Stimulated activated CD4-positive, alpha-beta T cell treated with anti-CD3 and anti-CD28 coated beads, Interleukin-4, amount 100 ng/mL, for 48 hours (primary cell): Measurements from ENCODE around the gene WWP2.
"Not testable (repeated sequence)": the region's sequence is repeated elsewhere in the genome, so short reads cannot be mapped to it uniquely, and the experiment has no call there.

Source experiments
- DNase-seq, 2 donors: peaks; one replicate each; pipeline ENCODE4 v3.0.0-alpha.2; 2020; ENCODE audit warnings: low read depth in 2 of 2

Gene WWP2

DNA sequence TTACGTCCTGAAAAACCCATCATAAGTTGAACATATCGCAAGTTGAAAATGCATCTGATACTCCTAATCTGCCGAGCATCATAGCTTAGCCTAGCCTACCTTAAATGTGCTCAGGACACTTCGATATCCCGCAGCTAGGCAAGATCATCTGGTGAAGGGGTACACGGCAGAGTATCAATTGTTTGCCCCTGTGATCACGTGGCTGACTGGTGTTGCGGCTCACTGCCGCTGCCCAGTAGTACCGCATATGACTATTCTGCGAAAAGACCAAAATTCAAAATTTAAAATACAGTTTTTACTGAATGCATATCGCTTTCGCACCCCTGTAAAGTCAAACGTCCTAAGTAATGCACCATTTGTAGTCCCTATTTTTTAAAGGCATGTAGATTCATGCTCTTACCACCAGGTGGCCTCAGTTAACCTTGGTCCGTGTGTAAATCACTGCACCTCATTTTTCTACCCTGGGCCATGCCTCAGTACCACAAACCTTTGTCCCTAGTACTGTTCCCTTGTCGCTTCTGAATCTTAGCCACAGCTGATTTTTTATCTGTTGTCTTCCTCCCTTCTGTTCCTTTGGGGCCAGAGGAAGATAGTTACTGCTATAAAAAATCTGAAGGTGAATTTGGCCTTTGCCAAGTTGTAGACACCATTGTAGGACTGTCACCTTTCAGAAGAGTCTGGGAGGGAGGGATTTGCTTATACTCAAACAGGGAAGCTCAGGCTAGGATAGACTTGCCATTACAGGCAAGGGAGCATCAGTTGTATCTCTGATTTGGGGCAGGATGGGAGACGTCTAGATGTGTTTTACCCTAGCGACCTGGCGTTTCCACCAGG, 34.4 kb downstream of the WWP2 start:
- peak in 1 of 2 donors; percentile 5 for DNase-seq

DNA sequence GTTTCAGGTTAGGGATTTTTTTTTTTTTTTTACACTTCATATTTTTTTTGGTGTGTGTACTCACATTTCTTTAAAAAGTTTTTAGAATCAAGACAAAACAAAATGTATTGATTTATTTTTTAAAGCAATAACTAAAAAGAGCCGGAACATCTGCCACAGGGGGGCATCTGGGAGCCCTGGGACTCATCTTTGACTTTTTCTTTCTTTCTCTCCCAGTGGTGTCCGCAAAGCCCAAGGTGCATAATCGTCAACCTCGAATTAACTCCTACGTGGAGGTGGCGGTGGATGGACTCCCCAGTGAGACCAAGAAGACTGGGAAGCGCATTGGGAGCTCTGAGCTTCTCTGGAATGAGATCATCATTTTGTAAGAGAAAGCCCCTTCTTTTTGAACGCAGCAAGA, 36.3 kb downstream of the WWP2 start:
- DNase-seq = no peak

DNA sequence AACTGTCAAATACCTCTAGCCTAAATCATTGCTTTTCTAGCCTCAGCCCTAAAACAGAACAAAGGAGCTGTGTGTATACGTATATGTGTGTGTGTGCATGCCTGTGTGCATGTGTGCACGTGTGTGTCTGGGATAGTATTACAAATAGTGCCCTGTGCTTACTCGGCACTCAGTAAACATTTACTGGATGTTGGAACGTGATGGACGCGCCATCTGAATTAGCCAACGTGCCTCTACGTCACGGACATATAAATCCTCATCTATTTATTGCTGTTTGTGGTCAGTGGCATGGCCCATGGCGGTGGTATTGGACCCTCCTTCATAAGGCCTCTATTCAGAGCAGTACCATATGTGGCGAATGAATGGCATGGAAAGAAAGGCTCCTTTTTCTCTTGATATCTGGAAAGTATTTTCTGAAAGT, 37.5 kb downstream of the WWP2 start:
- no peak for DNase-seq

DNA sequence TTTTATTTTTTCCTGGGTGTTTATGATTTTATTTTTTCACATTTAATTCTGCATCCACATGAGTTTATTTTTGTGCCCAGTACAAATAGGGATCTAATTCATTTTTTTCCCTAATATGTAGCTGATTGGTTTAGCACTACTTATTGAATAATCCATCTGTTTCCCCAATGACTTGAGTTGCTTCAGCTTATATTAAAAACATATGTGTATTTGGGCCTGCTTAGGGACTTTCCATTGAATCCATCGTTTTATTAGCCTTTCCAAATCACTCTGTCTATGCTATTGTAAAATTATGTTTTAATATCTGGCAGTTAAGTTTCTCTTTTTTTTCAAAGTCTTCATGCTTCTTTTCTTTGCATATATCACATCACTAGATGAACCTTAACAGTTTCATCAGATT, 42.2 kb downstream of the WWP2 start:
- DNase-seq = no peak

DNA sequence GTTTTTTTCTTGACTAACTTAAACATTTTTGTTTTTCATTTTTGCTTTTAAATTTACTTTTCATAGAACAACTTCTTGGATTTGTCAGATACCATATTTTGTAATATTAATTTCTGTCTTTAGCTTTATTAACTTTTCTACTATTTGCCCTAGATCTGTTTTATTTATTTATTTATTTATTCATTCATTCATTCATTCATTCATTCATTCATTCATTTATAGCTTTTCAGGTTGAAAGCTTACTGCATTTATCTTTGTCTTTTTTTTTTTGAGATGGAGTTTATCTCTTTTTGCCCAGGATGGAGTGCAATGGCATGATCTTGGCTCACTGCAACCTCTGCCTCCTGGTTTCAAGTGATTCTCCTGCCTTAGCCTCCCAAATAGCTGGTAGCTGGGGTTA, 44.6 kb downstream of the WWP2 start:
- DNase-seq = not testable (repeated sequence)

DNA sequence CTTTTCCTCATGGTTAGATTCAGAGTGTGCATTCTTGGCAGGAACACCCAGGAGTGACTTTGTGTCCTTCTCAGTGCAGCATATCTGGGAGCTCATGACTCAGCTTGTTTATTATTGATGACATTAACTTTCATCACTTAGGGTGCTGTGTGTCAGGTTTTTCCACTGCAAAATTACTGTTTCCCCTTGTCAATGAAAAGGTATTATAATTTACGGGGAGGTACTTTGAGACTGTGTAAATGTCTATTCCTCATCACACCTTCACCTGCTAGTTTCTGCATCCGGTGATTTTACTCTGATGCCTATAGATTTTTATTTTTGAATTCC, 50.5 kb downstream of the WWP2 start:
- no peak for DNase-seq

DNA sequence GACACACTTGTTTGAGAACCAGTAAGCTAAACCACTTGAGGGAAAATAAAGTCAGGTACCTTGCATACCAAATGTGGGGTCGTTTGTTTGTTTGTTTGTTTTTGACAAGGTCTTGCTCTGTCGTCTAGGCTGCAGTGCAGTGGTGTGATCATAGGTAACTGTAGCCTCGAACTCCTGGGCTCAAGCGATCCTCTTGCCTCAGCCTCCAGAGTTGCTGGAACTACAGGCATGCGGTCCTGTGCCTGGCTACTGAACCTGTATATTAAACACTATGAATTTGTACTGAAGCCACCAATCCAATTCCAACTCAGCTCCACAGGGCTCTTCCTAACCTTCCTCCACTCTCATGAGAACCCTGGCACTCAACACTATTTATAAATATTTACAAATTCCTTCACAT, 51.9 kb downstream of the WWP2 start:
- no peak for DNase-seq

DNA sequence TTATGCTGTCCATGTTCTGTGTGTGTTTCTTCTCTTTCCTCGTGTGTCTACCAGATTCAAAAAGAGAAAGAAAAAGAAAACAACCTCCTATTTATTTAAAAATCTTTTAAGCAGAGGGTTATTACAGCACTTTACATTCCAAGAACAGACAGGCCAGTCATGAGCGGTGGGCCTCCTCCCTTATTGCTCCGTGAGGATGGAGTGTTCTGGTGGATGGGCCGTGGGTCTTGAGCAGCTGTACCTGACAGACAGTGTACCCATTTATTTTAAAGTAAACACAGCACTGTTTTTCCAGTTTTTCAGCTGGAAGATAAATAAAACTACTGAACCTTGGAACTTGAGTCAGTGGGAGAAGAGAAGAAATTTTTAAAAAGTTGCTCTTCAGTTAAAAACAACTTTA, 52.4 kb downstream of the WWP2 start:
- no peak for DNase-seq

DNA sequence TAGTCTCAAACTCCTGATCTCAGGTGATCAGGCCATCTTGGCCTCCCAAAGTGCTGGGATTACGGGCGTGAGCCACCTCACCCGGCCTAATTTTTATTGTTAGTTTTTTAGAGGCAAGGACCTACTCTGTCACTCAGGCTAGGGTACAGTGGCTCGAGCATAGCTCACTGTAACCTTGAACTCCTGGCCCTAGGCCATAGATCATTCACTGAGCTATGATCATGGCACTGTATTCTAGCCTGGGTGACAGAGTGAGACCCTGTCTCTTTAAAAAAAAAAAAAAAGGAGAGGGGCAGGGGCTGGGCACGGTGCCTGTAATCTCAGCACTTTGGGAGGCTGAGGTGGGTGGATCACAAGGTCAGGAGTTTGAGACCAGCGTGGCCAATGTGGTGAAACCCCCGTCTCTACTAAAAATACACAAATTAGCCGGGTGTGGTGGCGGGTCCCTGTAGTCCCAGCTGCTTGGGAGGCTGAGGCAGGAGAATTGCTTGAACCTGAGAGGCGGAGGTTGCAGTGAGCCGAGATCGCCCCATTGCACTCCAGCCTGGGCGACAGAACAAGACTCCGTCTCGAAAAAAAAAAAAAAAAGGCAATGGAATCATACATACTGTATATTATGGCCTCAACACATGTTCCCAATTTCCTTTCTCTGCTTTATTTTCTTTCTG, 53.2 kb downstream of the WWP2 start:
- DNase-seq = not testable (repeated sequence)

DNA sequence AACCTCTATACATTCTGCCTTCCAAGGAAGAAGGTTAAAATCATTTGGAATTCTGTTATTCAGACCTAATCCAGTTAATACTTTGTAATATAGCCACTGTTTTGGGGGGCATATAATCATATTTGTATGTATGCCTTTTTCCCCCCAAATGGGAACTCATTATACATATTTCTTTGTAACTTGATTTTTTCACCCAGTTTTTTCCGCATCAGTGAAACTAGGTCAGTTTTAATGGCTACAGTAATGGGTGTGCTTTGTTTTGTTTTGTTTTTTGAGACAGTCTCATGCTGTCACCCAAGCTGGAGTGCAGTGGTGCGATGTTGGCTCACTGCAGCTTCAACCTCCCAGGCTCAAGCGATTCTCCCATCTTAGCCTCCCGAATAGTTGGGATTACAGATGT, 54.9 kb downstream of the WWP2 start:
- no peak for DNase-seq

DNA sequence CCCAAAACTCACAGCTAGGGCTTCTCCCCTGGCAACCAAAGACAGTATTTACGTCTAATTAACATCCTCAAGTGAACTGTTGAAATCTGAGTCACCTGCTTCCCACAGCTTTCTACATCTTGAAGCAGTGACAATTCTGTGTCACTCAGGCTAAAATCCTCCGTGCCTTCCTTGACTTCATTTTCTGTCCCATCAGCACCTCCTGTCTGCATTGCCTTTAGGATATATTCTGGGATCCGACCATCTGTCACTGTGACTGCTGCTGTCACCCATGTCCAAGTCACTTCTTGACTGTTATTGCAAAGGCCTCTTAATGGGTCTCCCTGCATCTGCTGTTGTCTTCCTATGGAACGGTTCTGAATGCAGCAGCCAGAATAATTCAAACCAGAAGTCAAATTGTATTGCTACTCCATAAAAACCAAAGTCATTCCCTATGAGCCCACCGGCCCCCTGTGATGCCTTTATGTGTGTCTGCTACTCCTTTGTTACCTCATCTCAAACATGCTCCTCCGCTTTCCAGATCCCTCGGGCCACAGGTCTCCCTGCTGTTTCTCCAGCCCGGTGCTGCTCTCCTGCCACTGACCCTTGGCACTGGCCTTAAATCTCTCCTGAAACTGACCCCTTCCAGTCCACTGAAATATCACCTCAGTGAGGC, 56.9 kb downstream of the WWP2 start:
- DNase-seq = no peak

DNA sequence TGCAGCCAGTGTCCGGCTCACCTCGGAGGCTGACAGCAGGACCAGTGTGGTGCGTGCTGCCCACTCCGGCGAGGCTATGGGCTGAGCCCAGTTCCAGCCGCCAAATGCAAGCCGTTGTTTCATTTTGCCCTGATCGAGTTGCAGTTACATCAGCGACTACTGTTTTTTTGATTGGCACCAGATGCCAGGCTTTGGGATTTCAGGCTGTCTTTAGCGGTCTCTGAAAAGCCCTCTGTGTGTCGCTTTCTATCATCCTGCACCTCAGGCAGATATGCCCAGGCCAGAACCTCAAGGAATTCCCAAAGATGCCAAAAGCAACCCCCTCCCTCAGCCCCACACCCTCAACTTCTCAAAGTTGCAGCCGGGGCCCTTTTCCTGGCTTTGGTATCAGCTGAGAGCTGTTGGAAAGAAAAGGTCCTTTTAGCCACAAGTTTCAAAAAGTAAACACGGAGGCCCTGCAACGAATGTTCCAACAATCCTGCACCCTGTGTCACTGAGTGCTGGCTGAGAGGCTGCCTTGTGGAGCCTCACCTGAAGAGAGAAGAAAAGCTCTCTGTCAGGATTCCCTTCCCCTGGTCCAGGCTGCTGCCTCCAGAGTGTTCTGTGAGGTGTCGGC, 58.9 kb downstream of the WWP2 start:
- DNase-seq = no peak

DNA sequence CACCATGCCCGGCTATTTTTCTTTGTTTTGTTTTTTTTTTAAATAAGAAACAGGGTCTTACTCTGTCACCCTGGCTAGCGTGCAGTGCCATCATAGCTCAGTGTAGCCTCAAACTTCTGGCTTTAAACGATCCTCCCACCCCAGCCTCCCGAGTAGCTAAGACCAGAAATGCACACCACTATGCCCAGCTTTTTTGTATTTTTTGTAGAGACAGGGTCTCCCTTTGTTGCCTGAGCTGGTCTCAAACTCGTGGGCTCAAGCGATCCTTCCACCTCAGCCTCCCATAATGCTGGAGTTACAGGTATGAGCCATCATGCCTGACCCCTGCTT, 59.7 kb downstream of the WWP2 start:
- no peak for DNase-seq

DNA sequence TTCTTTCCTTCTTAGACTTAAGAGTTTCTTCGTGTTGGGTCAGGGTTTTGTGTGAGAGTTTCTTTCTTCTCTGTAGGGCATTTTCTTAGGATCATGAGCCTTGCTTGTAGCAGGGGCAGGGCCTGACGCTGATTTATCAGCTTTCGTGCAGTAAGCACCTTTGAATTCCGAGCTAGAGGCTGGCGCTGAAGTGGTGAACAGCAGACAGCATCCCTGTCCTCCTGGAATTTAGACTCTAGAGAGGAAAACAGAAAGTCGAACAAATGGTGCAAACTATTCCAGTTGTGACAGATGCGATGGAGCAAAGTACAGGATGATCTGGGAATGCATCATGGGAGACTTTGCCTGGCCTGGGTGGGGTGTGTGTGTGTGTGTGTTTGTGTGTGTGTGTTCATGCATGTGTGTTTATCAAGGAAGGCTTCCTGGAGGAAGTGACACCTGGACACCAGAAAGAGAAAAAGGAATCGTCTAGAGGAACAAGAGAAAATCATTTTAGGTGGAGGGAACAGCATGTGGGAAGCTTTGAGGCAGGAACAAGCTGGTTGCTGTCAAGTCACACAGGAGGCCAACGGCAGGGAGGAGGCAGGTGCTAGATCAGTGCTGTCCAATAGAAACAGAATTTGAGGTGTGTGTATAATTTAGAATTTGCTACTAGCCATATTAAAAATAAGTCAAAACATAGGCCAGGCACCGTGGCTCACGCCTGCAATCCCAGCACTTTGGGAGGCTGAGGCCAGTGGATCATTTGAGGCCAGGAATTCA, 60.2 kb downstream of the WWP2 start:
- DNase-seq = no peak

DNA sequence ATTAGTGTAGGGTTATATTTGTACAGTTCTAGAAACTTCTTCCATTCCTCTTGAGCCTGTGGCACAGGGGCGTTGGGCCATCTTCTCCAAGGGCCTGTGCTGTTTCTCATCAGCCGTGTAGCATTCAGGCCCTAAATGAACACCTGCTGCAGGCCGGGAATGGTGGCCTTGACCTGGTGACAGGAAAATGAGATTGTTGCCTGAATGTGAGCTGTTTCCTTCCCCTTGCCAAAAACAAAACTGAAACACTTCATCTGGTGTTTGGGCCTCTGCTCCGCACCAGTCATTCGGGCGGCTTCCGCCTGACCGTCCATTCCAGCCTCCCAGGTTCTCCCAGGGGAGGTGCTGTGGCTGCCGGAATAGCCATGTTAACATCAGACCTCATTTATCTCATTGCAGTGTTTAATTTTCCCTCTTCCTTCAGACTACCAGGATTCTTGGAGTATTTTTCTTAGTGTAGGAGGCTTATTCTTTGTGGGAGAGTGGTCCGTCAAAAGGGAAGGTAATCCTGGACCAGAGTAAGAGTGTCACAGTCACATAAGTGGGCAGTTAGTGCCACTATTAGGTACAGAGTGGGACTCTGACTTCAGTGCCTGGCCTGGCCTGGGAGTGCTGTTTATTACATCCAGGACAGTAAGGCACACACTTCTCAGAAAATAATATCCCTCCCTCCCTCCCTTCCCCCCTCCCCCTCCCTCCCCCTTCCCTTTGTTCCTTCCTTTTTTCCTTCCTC, 61.9 kb downstream of the WWP2 start:
- no peak for DNase-seq

DNA sequence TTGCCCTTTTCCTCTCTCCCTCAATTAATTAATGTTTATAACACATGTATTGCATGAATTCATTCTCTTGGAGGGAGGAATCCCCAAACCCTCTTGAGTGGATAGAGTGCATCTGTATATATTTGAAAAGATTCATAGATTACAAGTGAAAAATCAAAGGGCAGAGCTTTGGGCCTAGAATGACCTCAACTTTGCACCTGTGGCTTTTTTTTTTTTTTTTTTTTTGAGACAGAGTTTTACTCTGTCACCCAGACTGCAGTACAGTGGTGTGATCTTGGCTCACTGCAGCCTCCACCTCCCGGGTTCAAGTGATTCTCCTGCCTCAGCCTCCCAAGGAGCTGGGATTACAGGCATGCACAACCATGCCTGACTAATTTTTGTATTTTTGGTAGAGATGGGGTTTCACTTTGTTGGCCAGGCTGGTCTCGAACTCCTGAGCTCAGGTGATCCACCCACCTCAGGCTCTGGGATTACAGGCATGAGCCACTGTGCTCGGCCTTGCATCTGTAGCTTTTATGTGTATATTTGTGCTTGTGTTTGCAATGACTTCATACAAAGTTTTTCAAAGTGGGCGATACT, 62.5 kb downstream of the WWP2 start:
- DNase-seq = not testable (repeated sequence)

DNA sequence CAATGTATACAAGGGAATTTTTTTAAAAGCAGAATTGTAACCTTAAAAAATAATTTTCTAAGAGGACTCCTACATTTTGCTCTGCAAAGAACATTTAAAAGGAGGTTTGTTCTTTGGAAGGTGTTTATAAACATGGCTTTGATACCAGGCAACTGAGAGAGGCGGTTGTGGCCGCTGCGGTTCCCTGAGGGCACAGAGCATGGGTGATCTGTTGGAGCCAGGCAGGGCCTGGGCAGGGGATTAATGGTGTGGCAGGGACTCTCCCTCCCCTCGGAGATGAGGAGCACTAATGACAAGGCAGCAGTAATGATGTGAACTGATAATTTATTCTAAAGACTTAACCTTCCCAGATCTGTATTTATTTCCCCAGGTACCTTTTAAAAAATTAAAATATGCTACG, 65.4 kb downstream of the WWP2 start:
- DNase-seq = no peak

DNA sequence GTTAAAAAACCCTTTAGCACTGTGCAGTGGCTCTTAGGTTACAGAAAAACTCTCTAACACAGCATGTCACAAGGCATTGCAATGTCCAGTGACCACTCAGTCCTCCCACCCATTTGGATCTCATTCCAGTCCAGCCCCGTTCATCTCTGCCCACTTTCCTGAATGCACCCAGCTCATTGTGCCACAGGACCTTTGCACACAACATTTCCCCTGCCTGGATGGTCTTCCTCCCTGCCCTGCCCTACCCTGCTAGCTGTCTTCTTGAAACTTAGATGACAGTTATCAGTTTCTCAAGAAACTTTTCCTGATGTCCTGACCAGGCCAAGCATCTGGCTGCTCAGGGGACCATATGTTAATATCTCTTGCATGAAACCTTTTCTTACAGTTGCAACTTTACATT, 67.2 kb downstream of the WWP2 start:
- no peak for DNase-seq

DNA sequence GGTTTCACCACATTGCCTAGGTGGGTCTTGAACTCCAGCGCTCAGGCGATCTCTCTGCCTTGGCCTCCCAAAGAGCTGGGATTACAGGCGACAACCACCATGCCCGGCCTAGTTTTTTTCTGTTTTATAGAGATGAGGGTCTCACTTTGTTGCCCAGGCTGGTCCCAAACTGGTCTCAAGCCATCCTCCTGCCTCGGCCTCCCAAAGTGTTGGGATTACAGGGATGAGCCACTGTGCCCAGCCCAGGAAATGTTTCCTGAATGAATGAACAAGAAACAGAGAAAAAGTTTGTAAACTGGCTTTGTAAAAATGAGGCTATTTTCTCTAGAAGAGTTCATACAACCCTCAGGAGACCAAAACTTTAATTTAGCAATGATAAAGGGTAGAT, 68.0 kb downstream of the WWP2 start:
- no peak for DNase-seq

DNA sequence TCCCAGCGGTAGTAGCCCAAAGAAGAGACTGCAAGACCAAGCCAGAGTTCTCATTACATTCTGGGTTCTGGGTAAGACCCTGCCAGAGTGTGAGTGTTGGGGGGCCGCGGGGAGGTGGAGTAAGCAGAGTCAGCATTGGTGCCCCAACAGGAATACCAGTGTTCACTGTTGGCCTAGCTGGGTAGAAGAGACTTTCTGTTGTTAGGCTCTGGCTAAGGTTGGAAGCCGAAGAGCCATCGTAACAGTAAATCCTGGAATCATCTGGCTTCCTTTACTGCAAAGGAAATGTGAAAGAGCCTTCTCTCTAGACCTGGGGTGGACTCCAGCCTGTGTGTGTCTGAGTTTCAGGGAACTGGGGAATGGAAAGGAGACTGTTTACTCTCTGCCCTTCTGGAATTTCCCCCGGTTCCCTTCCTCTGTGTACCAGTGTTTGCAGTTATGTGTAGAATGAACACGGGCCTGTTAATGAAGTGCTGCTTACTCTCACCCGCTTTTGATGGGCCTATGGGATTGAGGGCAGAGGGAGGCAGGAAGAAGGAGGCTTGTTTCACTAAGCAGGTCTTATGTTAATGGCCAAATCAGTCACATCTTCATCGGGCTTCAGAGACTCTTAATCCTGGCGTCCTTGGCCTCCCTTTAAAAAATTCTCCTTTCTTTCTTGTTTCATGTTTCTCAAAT, 68.5 kb downstream of the WWP2 start:
- no peak for DNase-seq
